ENCODE results near the gene LIN37. TPM values are rescaled to one million over a fixed set of nuclear protein-coding genes. Genes with fewer than 3 reads are reported as not detected.
A peak's percentile ranks its signal among the peaks of the same experiment; 100 is the strongest.

Gene LIN37
- total and polyA plus RNA-seq, 9 of the 15 experiments (the other 6 are each of a cell fraction or from before 2014, with no cell fraction given), result 1.2 to 12.5 (median 8.6) TPM

- TF ChIP-seq ZBTB40 (IDR thresholded peaks at IDR 0.05) (peak; percentile 76), ZBTB40 (CRISPR knock-in tag; IDR thresholded peaks at IDR 0.05) (no peak), TEAD1 (CRISPR knock-in tag; IDR thresholded peaks at IDR 0.05) (peak; percentile 8 to 90; a peak in 2 of 4 replicates), GTF2F1 (IDR thresholded peaks at IDR 0.05; ENCODE audit: low read depth, low read length) (peak; percentile 55; the same call in 1 of the 2 replicates), ZNF511 (CRISPR knock-in tag; IDR thresholded peaks at IDR 0.05) (0 out of 2 replicates have a peak, but pooled peaks have one; percentile 73), GABPB1 (CRISPR knock-in tag; IDR thresholded peaks at IDR 0.05) (peak; percentile 88), ZEB2 (IDR thresholded peaks at IDR 0.05) (no peak)
Observed at GRCh38 chr19:35757749-35758608, 9.6 kb downstream of the LIN37 start, which contains the start of gene PROSER3 (continued).

Data from K562 (cell line).